HG03095 (cell line): Measurements from ENCODE around the gene INKA1.
A peak's percentile ranks its signal among the peaks of the same experiment; 100 is the strongest.
"Not testable (repeated sequence)": the region's sequence is repeated elsewhere in the genome, so short reads cannot be mapped to it uniquely, and the experiment has no call there.

Source experiments
- ATAC-seq: cut with Tn5 transposase; IDR thresholded peaks from one replicate; pipeline ENCODE4 v1.9.1; 2021; ENCODE audit warnings: moderate library complexity; ENCODE audit not compliant: unreplicated experiment

Gene INKA1

GRCh38 chr3:49806850-49807249 is 3.8 kb downstream of the INKA1 start:
- no peak for ATAC-seq

GRCh38 chr3:49807431-49808114 is 4.5 kb downstream of the INKA1 start:
- no peak for ATAC-seq

DNA sequence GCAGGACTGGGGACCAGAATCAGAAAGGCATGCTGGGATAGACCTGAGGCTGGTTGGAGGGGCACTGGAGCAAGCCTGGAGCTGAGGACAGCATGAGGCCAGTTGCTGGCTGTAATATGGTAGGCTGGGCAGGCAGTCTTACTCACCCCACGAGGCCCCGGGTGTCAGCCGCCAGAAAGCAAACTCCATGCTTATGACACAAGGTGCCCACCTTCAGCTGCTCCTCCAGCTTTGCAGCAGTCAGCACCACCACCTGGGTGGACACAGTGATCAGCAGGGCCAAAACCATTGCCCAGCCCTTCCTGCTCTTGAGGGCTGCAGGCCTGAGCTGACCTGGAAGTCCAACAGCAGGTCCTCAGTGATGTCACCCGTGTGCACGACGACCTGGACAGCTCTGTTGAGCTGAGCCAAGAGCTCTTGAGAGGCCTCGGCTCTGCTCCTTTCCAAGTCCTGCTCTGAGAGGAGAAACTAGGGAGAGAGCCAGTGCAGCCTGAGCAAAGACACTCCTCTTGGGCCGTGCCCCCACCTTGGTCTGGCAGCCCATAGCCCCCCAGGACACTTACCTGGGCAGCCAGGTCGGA is 9.9 kb downstream of the INKA1 start:
- ATAC-seq, result no peak

DNA sequence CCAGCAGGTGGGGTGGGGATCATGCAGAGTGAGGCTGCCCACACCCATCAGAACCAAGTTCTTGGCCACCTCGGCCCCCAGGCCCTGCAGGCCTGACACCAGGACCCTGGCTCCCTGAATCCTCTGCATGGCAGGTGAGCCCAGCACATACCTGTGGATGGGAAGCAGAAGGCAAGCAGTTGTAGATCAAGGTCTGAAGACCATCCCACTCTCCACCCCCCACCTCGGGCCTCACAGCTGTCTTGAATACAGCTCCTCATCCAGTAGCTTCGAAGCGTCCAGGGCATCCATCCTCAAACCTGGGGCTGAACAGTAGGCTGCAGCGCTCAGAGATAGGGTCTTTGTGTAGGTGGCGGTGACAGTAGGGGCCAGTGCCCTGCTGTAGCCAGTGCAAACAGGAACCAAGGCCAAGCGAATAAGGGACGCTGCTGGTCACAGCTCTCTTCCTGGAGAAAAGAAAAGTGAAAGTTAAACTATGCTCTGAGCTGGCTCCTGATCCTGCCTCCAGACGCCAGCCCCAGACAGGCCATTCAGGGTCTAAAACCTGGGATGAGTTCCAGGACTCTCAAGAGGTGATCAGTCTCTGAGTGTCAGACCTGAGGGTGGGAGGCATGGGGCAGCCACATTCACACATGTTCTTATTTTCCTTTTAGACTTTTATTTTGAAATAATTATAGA is 10.6 kb downstream of the INKA1 start, which contains the start of gene UBA7:
Gene UBA7, minus strand, starts transcription at position 457 of the 678 bp plus-strand sequence. Its CDS starts 166 bp downstream, at position 291.
- ATAC-seq, result peak; percentile 81

DNA sequence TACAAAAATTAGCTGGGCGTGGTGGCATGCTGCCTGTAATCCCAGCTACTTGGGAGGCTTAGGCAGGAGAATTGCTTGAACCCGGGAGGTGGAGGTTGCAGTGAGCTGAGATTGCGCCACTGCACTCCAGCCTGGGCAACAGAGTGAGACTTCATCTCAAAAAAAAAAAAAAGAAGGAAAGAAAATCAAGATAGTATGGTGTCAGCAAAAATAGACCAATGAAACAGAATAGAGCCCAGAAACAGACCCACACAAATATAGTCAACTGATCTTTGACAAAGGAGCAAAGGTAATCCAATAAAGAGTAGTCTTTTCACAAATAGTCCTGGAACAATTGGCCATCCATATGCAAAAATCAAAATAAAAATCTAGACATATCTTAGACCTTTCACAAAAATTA is 20.1 kb downstream of the INKA1 start:
- ATAC-seq, result not testable (repeated sequence)

DNA sequence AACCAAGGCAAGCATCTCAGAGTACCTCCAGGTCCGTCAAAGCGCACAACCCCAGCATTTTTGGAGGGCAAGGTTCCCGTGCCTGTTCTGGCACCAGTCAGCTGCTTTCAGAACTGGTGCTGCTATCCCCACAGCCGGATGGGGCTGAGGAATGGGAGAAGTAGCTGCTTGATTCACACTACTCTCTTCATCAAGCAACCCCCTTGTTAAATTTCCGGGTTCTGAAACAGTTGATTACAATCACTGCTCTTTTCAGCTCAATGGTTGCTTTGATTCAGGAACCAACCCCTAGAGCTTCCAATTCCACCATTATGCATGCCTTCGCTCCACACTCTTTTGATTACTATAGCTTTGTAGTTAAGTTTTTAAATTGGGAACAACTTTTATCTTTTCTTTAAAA is 23.0 kb downstream of the INKA1 start:
- no peak for ATAC-seq

- no peak for ATAC-seq
Observed at GRCh38 chr3:49831341-49831740, 28.3 kb downstream of the INKA1 start.

DNA sequence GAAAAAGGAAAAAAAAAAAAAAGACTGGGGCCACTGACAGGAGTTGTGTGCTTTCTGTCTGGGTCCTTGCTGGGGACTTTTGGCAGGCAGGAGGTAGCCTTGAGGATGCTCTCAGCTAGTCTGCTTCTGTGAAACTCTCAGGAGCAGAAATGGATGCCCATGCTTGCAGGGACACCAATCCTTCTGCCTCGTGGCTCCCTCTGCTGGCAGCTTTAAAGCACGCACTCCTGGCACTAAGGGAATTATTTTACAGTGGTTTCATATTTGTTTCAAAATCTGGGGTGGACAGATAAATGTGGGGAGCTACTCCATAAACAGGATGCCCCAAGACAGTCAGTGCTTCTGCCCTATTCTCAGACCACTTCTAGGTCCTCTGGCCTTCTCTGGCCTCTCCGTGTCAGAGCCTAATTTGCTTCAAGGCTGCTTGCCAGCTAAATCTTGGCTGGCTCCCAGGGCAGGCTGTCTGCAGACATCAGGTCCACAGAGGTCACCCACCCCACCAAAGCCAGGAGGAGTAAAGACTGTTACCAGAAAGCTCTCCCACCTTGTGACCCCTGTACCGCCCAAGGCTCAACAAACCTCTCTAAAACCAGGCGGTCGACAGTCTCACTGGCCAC is 36.2 kb downstream of the INKA1 start:
- ATAC-seq, result no peak

DNA sequence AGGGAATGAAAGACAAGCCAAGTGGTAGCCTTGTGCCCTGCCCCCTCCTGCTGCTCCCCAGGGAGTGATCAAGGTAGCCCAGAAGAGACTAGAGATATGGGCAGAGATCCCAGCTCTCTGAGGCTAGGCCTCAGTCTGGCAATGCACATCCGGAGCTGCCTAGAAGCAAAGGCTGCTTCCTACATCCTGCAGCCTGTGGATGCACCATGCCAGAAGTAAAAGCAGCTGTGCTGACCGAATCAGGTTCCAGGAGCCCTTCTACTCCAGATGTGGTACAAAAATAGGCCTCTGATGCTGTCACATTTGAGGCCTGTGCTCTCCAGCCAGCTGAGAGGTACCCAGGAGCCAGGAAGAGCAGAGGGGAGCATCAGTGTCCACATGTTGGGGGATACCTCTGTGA is 37.3 kb downstream of the INKA1 start:
- ATAC-seq, result no peak

DNA sequence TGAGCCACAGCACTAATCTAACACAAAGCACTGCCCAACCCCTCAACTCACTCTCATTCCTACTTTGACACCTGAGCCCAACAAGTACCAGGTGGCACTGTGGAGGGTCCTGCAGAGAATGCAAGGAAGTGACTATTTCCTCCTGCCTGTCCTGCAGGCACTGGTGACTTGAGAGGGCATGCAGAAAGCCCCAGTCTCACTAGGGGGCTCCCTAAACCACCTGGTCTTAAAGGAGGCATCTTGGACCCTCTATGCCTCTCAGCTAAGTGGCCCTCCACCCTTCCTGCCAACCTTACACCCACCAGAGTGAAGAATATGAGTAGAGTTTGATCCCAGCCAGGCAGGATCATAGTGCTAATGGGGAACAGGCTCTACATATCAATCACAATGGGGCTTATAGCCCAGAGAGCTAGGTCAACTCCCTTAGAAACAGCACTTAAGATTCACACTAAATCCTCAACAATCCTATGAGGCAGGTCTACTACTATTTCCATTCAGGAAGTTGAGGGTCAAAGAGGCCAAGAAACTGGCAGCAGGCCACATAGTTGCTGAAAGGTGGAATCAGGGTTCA is 38.1 kb downstream of the INKA1 start:
- ATAC-seq, result no peak

DNA sequence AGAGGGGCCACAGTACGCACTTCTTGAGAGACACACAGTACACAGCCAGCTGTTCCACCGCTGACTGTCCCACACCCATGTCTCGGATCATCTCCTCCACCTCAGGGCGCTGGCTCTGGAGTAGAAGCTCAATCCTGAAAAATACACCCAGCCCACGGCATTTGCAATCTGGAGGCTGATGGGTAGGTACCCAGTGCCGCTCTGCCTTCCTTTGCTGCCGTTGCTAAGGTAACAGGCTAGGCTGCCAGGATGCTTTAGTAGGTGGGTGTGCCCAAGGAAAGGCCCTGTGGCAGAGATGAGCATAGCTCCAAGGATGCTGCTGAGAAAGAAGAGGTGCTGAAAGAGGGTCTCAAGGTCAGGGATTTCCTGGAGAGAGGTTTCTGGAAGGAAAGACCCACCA is 38.7 kb downstream of the INKA1 start:
- no peak for ATAC-seq

DNA sequence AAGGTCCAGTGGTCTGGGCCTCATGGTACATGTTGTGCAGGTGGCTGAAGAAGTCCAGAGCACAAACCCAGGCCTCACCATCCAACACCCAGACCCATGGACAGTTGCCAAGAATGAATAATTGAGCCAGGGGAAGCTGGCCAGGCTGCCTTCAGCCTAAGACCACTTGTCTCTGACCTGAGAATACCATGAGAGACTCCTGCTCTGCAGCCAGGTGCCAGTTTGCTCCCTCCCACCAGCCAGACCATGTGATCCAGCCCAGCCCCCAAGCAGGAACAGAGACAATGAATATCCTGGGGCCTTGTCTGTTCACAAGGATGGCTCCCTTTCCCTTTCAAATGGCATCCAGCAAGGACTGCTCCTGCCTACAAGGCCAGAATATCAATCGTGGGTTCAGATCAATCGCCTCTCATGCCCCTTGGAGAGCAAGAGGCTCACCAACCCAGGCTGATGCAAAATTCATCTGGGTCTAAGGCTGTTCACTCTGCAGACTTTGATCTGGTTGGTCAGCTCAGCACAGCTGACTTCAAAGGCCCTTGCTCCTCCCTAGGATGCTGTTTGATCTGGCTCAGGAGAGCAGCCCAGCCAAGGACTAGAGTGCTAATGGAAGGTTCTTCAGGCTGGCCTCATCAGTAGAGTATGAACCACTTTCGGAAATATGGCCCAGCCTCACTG is 39.9 kb downstream of the INKA1 start:
- no peak for ATAC-seq

DNA sequence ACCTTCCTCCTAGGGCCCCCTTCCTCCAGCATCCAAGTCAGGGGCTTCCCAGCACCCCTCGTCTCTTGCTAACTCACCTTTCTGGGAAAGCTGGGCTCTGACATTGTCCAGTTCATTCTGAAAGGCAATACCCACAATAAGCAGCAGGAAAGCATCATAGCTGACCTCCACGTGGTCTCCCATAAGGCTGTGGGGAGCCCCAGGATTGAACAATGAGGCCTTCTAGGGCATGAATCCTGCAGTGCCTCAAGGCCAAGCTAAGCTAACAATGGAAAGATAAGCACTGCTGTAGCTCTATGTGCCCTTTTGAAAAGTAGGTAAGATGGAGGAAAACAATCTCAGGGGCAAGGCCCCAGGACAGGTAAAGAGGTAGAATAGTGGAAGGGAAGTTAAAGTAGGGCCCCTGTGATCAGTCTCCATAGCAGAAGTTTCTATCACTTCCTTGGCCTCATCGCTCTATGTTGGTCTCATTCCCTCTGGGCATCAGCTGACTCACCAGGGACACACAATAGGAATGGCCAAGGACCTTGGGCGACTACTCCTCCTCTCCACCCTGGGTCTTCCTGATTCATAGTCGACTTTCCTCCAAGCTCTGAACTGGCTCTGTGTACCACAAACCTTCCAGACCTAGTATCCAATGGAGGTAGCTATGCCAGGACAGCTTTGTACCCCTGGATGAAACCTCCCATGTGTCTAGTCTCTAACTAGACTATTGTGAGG is 41.6 kb downstream of the INKA1 start:
- ATAC-seq, result no peak

DNA sequence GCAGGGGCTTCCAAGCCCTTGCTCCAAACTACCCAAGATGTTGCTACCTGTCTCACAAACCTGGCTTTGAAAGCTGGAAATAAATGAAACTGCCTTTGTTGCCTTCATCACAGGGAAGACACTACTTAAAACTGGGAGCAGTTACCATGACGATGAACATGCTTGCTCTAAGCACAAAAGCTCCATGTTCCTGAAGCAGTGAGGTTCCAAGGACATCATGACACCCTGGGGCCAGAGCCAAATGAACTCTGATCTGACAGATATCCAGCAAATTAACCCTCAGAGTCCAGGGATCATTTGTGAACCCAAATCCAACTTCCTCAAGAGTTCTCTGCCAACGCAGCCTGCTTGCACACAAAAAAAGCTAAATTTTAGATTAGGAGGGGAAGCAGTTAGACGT is 42.6 kb downstream of the INKA1 start:
- ATAC-seq, result no peak
